Calu3 (cell line): ENCODE results near the gene NAIF1. TPM values are rescaled to one million over a fixed set of nuclear protein-coding genes. Genes with fewer than 3 reads are reported as not detected.
"Not testable (repeated sequence)": the region's sequence is repeated elsewhere in the genome, so short reads cannot be mapped to it uniquely, and the experiment has no call there.

Source experiments
- BruUV-seq: library from RNA; stranded (reverse); fragments of 400-500 nt; replicated peaks from 2 replicates; lab custom pipeline; 2021; lab: Mats Ljungman, UMichigan
- CTCF ChIA-PET: fragments of 300-600 bp; sonication (Branson Sonifier 250); formaldehyde crosslinking; loops from one replicate; lab custom pipeline; 2022; ENCODE audit warnings: antibody characterized with exemption; lab: Charles Lee
- DNase-seq: peaks from one replicate; pipeline ENCODE4 v3.0.0; 2022
- H3K27ac Mint-ChIP-seq: one replicate; pipeline ENCODE4 v1.8.0; 2022; ENCODE audit warnings: mixed read lengths; ENCODE audit not compliant: unreplicated experiment
- H3K27me3 Mint-ChIP-seq: one replicate; pipeline ENCODE4 v1.8.0; 2022; ENCODE audit warnings: mixed read lengths; ENCODE audit not compliant: unreplicated experiment
- H3K36me3 Mint-ChIP-seq: one replicate; pipeline ENCODE4 v1.8.0; 2022; ENCODE audit warnings: mild to moderate bottlenecking, moderate library complexity, mixed read lengths; ENCODE audit not compliant: insufficient read depth, unreplicated experiment
- H3K4me1 Mint-ChIP-seq: one replicate; pipeline ENCODE4 v1.8.0; 2022; ENCODE audit warnings: mild to moderate bottlenecking, low read depth, mixed read lengths; ENCODE audit not compliant: unreplicated experiment
- H3K4me3 Mint-ChIP-seq: one replicate; pipeline ENCODE4 v1.8.0; 2022; ENCODE audit warnings: mild to moderate bottlenecking, low read depth, moderate library complexity, mixed read lengths; ENCODE audit not compliant: unreplicated experiment
- H3K9me3 Mint-ChIP-seq: one replicate; pipeline ENCODE4 v1.8.0; 2022; ENCODE audit warnings: low read depth, mixed read lengths; ENCODE audit not compliant: unreplicated experiment
- CTCF ChIP-seq: fragments of 200-600 bp; IDR thresholded peaks from one replicate; pipeline ENCODE4 v1.8.0; 2022; ENCODE audit warnings: antibody characterized with exemption; ENCODE audit not compliant: unreplicated experiment
- intact Hi-C: fragments of 100-400 bp; cut with micrococcal nuclease; formaldehyde crosslinking; loops from one replicate; pipeline ENCODE4 v1.10.0; 2022; ENCODE audit not compliant: unreplicated experiment
- total RNA-seq: library from RNA; stranded (reverse); gene quantifications from 2 replicates; pipeline ENCODE4 v1.2.3, GENCODE V29; 2022

Gene NAIF1
- total RNA-seq, 1 experiment from 2014 or later: 9.0 TPM

- Mint-ChIP-seq H3K27me3 (no peaks in the 10 kb centered on the region), H3K27ac (peak overlapping the region; percentile 93), H3K4me3 (peak overlapping the region; percentile 48), H3K36me3 (peaks cover 38% of the 10 kb centered on the region), H3K9me3 (no peaks in the 10 kb centered on the region), H3K4me1 (peaks cover 25% of the 10 kb centered on the region)
- DNase-seq: no peak
- no peak for TF ChIP-seq CTCF
- no TSS peak for BruUV-seq
- CTCF ChIA-PET: interaction anchor here (1.3 to 1.8 kb wide), 4 partner anchors 10 to 123 kb away, joined by 4 to 13 read pairs (median 8); partner anchors contain the start of genes NAIF1 and SLC25A25
- intact Hi-C loops: no loop called here
These were observed 10.9 kb upstream of the NAIF1 start for GRCh38 chr9:128077847-128078503.

- no peak for TF ChIP-seq CTCF
- intact Hi-C loops: no loop called here
- CTCF ChIA-PET: interaction anchor here (1.2 to 1.3 kb wide), 2 partner anchors 21 to 22 kb away, joined by 3 to 5 read pairs; no protein-coding TSS in a partner anchor
- no peaks in the 10 kb centered on the region for H3K27me3 Mint-ChIP-seq
- peaks cover 49% of the 10 kb centered on the region for H3K36me3 Mint-ChIP-seq
- peak overlapping the region; percentile 22 for H3K4me3 Mint-ChIP-seq
- H3K27ac Mint-ChIP-seq: no peak overlapping the region
- H3K9me3 Mint-ChIP-seq: no peaks in the 10 kb centered on the region
- peaks cover 20% of the 10 kb centered on the region for H3K4me1 Mint-ChIP-seq
- no peak for DNase-seq
- no TSS peak for BruUV-seq
These were observed 6.2 kb upstream of the NAIF1 start for GRCh38 chr9:128073253-128073886.

GRCh38 chr9:128072144-128073021 lies 5.3 kb upstream of the NAIF1 start:
- intact Hi-C loops: no loop called here
- Mint-ChIP-seq H3K4me3 (peak overlapping the region; percentile 33), H3K4me1 (peaks cover 20% of the 10 kb centered on the region), H3K36me3 (peaks cover 43% of the 10 kb centered on the region), H3K27me3 (no peaks in the 10 kb centered on the region), H3K9me3 (no peaks in the 10 kb centered on the region), H3K27ac (peak overlapping the region; percentile 77)
- CTCF ChIA-PET: interaction anchor here (1.2 to 1.3 kb wide), 2 partner anchors 21 to 22 kb away, joined by 3 to 5 read pairs; no protein-coding TSS in a partner anchor
- no TSS peak for BruUV-seq
- DNase-seq: peak; percentile 63
- no peak for TF ChIP-seq CTCF

- DNase-seq, H3K27me3 Mint-ChIP-seq, H3K27ac Mint-ChIP-seq, intact Hi-C loops, BruUV-seq, H3K9me3 Mint-ChIP-seq, CTCF ChIA-PET: not testable (repeated sequence)
- Mint-ChIP-seq H3K36me3 (peaks cover 34% of the 10 kb centered on the region), H3K4me3 (peak overlapping the region; percentile 33), H3K4me1 (peaks cover 20% of the 10 kb centered on the region)
These were observed 4.4 kb upstream of the NAIF1 start for GRCh38 chr9:128071475-128071874.
